T-helper 1 cell (primary cell): Measurements from ENCODE around the gene THBD.

ENCODE experiments used
- DNase-seq, 5 donors: peaks; one replicate each; pipeline ENCODE4 v3.0.0-alpha.2; 2012 to 2020

THBD gene

DNA sequence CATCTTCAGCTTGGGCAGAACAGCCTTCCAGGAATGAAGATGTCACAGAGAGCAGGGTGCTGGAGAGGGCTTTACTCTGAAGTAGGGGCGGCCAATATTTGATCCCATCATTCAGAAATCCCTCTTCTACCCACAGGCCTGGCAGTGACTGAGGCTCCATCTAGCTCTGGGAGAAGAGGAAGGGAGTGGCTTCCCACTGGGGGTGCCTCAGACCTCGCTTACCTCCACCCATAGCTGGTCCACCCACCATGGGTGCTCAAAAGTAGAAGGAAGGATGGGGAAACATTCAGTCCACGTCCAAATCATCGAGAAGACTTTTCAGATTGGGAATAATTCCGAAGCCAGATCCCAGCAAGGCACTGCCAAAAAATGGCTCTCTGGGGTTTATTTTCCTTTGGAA, 11.8 kb upstream of the THBD start:
- no peak for DNase-seq

DNA sequence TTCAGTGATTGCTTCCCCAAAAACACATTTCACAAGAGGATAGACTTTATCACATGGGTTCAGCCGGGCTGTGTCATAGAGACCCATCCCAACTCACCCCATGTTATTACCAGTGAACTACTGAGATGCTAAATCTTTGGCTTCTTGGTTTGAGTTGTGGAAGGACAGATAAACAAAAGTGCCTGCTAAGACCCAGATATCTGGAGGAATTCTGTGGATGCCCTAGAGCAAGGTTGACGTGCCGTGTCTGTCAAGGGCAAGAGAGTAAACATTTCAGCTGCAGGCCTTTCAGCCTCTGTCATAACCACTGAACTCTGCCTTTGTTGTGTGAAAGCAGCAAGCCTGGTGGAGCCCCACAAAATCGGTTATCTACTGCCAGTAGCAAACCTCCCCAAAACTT, 11.2 kb upstream of the THBD start:
- no peak for DNase-seq

DNA sequence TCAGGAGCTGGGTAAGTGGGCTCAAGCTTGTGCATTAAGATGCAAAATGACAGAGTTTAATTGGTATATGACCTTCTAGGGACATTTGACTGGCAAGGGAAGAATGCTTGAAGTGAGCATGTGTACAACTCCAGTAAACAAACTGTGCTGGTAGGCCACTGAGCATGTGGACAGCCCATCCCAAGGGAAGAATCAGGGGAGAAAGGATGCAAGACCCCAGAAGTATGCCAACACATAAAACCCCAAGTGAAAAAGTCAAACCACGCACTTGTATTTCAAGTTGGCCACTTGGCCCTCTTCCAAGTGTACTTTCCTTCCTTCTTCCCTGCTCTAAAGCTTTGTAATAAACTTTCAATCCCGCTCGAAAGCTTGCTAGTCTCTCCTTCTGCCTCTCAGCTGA, 10.4 kb upstream of the THBD start:
- no peak for DNase-seq

DNA sequence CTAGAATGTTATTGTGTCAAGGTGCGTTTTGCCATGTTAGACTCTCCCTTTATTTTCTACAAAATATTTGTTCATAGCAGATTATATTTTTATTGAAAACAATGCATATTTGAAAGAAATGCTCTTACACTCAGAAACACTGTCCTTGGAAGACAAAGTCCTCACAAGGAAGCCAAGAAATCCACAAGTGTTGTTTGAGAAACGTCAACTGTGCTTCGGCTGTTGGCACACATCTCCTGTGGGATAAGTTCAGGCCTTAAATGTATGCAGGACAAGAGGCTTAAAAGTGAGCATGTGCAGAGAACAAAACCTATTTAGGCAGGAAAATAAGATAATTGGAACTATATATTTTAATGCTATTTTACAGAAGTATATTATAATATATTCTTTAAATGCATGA, 9.5 kb upstream of the THBD start:
- DNase-seq: no peak

DNA sequence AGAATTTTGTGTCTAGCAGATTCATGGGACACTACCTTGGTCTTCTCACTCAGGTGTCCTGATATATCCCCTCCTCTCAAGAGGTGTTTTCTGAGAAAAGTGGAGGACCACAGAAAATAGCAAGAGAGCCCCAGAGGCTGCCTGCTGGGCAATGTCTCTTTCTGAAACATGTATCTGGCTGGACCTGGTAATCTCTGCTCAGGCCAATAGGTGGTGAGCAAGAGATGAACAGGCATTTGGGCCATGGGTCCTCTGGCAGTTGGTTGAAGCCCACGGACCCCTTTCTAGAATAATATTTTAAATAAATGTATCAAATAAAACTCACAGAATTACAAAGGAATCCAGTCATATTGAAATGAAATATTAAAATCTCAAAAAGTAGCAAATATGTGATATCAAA, 8.8 kb upstream of the THBD start:
- no peak for DNase-seq

DNA sequence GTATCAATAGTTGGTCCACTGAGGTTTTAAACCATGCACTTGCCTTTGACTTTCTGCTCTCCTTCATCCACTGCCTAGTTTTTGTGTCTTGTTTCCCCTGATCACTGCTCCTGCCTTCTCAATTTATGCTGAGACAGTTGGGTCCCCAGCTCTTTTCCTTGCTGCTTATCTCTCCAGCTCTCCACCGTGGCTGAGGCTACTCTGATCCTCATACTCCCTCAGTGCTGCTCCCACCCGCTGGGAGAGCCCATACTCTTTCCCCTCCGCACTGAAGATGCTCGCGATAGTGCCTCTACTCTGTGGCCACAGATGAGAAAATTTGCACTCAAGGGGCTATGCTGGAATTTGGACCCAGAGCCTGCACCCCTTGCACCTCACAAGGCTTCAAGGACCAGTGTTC, 3.4 kb upstream of the THBD start:
- no peak for DNase-seq

DNA sequence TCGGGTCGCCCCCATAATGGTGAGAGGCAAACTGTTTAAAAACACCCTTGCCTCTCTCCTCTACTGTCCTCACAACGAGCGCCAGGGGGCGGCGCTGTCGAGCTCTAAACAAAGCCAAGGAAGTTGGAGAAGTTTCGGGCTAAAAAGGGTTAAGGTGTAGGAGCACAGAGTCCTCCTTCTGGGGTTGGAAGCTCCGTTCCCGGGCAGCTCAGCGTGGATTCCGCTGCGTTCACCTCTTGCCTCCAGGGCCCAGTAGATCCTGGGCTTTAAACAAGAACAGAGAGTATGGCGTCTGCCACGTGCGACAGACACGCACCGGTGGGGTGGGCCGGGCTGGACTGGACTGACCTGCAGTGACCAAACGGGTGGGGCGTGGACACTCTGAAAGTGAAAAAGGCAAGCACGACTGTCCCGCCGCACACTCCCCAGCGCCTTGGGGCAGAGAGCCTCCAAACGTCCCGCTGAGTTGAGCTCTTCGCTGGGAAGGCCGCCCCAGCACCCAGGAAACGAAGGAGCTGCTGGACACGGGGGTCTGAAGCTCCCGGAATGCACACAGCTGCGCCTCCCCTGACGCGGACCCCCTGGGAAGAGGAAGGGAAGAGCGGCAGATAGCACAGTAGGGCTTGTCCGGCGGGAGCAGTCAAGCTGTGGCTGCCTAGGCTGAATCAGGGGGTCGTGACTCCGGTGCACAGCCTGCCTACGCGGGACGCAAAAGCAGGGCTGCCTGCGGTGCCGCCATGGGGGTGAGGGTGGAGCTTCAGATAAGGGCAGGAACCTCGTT, 1.6 kb upstream of the THBD start:
- peak in 1 of 5 donors; percentile 48 for DNase-seq

DNA sequence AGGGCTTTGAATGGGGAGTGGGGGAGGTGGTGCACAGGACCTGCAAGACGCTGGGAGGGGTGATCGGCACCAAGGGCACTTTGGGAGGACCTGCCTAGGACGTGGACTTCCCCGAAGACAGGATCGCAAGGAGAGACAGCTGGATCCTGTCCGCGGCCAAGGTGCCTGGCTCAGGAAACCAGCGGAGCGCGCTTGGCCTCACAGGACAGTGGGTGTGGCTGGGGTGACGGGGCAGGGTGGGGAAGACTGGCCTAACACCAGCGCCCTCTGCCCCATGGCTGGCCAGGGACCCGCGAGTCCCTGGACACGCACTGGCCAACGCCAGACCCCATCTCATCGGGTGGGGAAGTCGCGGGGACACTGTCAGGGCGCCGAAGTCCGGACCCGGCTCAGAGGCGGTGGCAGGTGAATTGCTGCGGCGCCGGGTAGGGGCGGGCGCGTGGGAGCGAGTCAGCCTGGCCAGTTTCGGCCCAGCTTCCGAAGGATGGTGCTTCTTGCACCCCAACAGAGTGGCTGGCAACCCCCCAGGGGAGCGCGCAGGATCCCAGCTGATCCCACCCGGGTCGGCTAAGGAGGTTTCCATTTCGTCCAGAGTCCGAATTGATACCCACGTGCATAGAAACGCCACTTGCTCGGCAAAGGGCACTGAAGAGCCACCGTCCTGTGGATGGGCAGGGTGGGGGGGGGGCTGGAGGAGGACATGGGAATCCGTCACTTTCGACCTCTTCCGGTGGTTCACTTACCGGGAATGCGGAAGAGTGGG, 785 bp upstream of the THBD start:
- no peak for DNase-seq

DNA sequence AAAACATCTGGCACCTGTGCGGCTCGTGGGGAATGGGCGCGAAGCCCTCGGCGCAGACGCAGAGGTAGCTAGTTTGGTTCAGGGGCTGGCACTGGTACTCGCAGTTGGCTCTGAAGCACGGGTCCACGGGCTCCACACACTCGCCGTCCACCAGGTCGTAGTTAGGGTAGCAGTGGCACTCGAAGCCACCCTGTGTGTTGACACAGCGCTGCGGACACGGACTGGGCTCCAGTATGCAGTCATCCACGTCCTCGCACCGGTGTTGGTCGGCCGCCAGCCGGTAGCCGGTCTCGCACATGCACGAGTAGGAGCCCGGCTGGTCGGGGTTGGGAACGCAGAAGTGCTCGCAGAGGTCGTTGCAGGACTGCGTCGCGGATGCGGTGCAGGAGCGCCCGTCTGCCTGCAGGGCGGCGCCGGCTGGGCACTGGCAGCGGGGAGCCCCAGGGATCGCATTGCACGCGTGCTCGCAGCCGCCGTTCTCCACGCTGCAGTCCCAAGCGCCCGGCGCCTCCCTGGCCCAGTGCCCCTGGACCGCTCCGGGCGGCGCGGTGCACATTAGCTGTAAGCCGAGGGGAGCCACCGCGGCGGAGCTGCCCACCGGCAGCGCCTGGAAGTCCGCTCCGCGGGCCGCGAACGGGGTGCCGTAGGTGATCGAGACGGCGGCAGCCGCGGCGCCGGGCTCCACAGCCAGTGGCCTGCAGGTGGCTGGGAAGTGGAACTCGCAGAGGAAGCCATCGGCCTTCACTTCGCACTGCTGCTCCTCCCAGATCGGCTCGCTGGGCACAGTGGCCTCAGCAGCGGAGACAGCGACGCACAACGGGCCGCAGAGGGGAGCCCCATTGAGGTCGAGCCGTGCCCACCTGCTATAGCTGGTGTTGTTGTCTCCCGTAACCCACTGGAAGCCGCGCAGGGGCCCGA, 930 bp downstream of the THBD start:
- DNase-seq: peak in 1 of 5 donors; percentile 53

DNA sequence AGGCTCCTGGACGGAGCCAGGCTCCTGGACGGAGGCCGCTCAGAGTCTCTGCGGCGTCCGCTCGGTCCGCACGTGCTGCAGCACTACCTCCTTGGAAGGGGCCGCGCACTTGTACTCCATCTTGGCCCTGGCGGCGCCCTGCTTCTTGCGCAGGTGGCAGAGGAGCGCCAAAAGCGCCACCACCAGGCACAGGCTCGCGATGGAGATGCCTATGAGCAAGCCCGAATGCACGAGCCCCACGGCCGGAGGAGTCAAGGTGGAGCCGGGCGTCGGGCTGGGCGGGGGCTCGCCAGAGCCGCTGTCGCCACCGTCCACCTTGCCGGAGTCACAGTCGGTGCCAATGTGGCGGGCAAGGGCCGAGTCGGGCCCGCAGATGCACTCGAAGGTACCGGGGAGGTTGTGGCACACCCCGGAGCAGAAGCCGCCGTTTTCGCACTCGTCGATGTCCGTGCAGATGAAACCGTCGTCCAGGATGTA, 1.7 kb downstream of the THBD start:
- DNase-seq: no peak

DNA sequence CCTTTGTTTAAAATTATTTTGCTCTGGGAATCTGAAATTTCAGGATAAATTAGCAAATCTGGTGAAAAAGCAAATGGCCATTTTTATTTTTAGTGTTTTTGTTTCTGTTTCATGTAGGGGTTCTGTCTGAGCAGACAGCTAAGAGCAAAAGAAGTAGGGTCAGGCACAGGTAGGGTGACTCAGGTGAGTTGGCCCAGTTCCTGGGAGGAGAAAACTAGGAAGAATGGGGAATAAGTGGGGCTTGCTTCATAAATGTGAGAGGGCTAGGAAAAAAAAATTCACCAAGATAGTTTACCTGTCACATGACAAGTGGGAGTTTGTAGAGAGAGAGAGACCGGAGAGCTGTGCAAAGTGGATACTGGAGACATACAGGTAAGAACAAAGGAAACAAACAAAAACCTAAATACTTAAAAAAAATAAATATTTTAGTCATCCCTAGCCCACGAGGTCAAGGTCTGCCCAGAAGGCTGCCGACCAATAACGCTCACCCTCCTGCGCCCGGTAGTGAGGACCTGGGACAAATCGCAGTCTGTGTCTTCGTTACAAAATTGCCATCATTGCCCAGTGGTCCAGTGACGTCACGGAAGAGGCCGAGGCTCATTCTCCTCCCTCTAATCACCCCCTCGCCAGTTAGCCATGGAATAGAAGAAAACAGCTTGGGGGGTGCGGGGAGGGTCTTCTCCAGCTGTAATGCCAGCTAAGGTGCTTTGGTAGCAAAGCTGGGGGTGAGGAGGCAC, 2.3 kb downstream of the THBD start:
- no peak for DNase-seq

DNA sequence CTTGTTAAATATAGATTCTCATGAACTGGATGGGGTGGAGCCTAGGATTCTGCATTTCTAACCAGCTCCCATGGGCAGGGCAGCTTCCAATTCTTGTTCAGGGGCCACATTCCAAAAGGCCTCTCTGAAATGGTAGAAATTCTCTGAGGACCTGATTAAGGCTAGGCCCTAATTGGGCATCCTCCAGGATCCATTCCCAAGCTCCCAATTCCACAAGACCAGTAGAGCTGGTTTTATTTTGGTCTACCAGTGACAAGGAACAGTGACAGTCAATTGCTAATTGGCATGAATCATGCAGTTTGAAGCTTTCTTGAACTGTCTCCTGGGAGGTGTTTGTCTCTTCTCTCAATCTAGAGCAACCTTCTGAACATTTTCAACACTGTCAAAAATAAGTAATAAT, 3.0 kb downstream of the THBD start:
- no peak for DNase-seq

DNA sequence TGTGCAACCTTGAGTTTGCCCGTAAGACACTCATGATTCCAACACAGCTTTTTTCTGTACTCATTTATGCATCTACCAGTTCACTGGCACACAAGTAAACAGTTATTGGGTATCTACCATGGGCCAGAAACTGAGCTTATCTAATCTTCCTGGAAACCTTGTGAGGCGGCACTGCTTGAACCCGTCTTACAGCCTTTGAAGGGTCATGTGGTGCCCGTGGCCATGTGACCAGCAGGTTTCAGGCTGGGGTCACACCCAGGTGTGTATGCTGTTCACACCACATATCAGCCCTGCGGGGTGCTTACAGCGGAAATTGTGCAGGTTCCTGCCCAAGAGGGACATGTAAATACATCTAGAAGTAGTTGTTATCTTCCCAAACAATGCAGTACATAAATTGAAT, 6.1 kb downstream of the THBD start:
- no peak for DNase-seq

DNA sequence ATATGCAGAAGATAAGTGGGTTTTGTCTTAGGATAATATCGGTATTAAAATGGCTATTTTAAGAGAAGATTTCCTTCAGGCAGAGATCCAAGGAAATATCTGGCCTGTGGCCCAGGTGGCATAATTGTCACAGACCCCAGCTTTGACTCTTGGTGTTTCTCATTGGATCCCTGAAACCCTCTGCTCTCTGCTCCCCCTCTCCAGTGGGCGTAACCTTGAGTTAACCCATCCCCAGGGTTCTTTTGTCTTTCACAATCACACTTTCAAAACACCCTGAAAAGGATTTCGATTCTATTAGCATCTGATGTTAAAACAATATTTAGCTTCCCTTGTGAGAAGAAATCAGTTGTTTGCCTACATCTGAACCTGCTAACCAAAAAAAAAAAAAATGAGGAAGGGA, 7.2 kb downstream of the THBD start:
- no peak for DNase-seq

DNA sequence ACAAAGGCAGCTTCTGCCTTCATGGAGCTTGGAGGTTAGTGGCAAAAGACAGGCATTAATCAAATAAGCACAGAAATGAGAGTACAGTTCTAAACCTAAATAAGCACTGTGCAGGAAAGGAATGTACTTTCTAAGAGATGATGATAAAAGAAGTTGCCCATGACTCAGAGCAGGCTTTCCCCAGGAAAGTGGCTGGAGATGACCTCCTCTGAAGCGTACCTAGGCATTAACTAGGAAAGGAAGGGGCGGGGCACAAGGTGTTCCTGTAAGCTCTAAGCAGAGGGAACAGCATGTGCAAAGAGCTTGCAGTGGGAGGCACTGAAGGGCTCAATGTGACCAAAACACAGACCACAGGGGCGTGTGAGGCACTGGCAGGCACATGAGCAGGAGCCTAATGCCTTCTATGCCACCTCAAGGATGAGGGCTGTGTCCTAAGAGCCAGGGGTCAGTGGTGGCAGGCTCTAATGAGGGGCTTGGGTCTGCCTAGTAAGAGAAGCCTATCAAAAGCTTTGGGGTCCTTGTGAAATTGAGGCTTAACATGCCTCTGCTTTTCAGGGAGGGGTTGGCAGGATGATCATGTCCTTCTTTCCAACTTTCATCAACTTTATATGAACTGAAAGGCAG, 9.5 kb downstream of the THBD start:
- DNase-seq: no peak

DNA sequence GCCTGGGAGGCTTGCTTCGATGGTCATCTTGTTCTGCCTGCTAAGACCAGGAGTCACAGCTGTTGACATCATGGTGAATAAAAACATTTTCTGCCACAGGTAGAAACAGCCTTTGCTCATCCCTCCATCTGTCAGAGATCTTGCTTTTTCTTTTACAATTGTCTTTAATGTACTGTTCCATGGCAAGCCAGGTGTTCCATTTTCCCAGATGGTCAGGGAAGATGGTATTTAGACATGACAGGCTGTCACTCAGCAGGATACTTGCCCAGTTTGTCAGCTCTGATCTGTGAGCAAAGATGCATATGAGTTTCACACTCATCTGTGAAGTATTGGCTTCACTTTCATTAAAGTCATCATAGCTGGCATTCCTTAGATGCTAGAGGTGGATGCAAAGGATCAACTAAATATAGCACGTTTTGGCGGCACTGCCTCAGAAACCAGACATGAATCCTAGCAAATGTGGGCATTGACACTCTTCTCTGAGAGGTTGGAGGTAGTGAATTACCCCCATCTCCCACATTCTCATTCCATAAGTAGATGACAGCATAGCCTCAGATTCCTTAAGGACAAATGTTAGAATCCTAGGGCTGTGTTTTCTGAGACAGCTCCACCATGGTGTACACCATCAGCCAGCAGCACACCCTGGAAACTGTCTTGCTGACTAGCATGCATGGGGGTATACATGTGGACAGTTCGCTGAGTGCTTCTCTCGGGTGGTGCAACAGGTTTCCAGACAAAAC, 10.2 kb downstream of the THBD start:
- DNase-seq: no peak

DNA sequence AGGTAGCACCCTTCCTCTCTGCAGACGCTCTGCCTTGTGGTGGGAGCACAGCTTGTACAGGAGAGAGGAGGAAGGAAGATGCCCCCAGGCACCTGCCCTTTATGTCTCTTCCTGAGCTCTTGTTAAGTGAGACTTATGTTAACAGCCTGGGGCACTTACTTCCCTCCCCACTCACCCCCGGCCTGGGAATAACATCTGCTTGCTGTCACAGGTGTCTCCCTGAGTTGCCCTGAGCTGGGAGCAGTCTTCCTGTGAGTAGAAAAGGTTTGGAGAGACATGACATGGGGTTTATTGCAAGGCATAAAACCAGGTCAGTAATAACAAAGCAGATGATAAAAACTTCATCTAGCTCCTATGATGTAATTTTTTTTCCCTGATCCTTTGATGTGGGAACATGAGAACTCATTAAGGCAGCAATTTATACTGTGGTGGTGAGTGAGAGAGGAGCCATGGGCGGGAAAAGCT, 12.4 kb downstream of the THBD start:
- DNase-seq: no peak

DNA sequence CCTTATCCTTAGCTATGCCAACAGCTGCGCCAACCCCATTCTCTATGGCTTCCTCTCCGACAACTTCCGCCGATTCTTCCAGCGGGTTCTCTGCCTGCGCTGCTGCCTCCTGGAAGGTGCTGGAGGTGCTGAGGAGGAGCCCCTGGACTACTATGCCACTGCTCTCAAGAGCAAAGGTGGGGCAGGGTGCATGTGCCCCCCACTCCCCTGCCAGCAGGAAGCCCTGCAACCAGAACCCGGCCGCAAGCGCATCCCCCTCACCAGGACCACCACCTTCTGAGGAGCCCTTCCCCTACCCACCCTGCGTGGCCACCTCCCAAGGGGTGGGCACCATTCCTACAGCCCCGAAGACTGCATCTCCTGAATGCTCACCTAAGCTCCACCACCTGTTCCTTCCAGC, 13.1 kb downstream of the THBD start:
- DNase-seq: no peak

DNA sequence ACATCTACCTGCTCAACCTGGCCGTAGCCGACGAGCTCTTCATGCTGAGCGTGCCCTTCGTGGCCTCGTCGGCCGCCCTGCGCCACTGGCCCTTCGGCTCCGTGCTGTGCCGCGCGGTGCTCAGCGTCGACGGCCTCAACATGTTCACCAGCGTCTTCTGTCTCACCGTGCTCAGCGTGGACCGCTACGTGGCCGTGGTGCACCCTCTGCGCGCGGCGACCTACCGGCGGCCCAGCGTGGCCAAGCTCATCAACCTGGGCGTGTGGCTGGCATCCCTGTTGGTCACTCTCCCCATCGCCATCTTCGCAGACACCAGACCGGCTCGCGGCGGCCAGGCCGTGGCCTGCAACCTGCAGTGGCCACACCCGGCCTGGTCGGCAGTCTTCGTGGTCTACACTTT, 13.7 kb downstream of the THBD start:
- DNase-seq: no peak

DNA sequence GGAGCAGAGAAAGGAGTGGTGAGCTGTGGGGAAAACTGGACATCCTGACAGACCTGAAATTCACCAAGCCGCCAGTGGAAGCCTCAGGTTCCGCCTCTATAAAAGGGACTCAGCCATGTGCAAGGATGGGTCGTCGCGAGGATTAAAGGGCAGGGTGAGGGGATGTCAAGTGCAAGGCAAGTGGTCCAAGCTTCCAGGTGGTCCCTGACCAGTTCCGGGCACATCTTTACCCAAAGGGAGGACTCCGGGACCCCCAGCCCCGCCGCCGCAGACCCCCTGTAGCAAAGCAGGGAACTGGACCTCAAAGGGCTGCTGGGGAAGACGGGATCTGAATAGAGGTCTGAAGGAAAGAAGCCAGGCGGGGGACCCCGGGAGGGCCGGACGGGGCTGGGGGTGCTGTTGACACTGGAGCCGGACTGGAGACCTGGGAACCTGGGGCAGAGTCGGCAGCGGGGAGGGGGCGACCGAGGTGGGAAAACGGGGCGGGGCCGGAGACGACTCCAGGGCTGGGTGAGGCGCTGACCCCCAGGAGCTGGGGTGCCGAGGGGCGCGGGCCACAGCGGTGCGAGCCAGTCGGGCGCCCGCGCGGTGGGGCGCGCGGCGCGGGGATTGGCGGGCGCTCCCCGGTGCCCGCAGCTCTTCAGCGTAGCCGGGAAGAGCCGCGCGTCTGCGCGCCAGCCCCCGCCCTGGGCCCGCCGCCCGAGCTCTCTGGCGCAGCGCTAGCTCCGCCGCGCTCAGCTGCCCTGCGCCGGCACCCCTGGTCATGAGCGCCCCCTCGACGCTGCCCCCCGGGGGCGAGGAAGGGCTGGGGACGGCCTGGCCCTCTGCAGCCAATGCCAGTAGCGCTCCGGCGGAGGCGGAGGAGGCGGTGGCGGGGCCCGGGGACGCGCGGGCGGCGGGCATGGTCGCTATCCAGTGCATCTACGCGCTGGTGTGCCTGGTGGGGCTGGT, 14.5 kb downstream of the THBD start, which contains the start of gene SSTR4:
Gene SSTR4 (plus strand): TSS at position 592 of the 951 bp plus-strand sequence. CDS start 172 bp downstream, at position 764.
- DNase-seq: no peak
